ENCODE results near the gene TNRC18. TPM values are rescaled to one million over a fixed set of nuclear protein-coding genes. Genes with fewer than 3 reads are reported as not detected.
A peak's percentile ranks its signal among the peaks of the same experiment; 100 is the strongest.

The TNRC18 gene
- total RNA-seq, 3 donors from 2014 or later (not counting 1 experiment from before 2014, with no cell fraction given), result 111 to 127 (median 124) TPM

DNA sequence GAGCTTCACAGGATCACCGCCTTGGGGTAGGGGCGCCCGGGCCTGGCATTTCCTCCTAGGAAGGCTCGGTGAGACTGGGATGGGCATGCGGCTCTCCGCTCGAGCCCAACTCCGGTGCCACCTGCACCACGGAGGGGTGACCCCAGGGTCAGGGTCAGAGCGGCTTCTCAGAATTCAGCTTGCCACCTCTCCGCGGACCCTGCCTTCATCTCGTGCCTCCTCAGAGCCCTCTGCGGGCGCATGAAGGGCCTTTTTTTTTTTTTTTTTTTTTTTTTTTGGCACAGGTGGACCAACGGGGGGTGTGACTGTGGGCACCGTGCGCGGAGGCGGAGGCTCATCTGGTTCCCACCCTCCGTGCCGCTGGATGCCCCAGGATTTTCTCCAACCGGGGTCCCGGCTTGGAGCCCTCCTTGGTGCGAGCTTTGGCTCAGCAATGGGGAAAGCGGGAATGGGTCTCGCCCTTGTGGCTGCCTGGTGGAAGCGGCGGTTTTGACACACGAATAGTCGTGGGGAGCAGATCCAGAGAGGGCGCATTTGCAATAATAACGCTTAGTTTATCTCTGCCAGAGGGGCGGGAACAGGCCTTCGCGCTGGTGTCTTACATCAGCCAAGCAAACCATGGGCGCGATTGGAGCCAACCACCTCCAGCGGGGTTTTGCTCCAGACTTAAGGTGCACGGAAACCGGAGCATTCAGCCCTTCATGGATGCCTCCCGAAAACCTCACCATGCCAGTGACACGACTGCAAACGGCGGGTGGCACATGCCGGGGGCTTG, 5.0 kb upstream of the TNRC18 start:
- Histone ChIP-seq H3K36me3 (ENCODE audit: control insufficient read depth, insufficient read depth, low read length) (no peaks in the 10 kb centered on the region), H3K9me3 (ENCODE audit: control insufficient read depth, insufficient read depth, low read length) (no peaks in the 10 kb centered on the region), H3K4me1 (ENCODE audit: control insufficient read depth, insufficient read depth, low read length) (peaks cover 66% of the 10 kb centered on the region), H3K4me3 (ENCODE audit: low read length) (peak overlapping the region; percentile 21), H3K27ac (ENCODE audit: low read length) (no peak overlapping the region), H3K27me3 (ENCODE audit: control insufficient read depth, insufficient read depth, low read length) (peaks cover 59% of the 10 kb centered on the region)
- TF ChIP-seq, protein P1, sequence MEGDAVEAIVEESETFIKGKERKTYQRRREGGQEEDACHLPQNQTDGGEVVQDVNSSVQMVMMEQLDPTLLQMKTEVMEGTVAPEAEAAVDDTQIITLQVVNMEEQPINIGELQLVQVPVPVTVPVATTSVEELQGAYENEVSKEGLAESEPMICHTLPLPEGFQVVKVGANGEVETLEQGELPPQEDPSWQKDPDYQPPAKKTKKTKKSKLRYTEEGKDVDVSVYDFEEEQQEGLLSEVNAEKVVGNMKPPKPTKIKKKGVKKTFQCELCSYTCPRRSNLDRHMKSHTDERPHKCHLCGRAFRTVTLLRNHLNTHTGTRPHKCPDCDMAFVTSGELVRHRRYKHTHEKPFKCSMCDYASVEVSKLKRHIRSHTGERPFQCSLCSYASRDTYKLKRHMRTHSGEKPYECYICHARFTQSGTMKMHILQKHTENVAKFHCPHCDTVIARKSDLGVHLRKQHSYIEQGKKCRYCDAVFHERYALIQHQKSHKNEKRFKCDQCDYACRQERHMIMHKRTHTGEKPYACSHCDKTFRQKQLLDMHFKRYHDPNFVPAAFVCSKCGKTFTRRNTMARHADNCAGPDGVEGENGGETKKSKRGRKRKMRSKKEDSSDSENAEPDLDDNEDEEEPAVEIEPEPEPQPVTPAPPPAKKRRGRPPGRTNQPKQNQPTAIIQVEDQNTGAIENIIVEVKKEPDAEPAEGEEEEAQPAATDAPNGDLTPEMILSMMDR (IDR thresholded peaks at IDR 0.05), result no peak
- Mint-ChIP-seq H3K27ac (no peak overlapping the region), H3K9me3 (no peaks in the 10 kb centered on the region), H3K4me3 (no peak overlapping the region), H3K27me3 (ENCODE audit: low read depth in 2 of 2) (peaks cover 43 to 56% of the 10 kb centered on the region in 2 donors), H3K4me1 (peaks cover 16 to 31% of the 10 kb centered on the region in 2 donors), H3K36me3 (no peaks in the 10 kb centered on the region)
- intact Hi-C loops (cut with micrococcal nuclease), result no loop called here
- DNase-seq (peak in 1 of 2 donors; percentile 30), ATAC-seq (no peak)
- 5% methylated on average over 46 of the region's 46 CpGs for WGBS (ENCODE audit: insufficient coverage)

DNA sequence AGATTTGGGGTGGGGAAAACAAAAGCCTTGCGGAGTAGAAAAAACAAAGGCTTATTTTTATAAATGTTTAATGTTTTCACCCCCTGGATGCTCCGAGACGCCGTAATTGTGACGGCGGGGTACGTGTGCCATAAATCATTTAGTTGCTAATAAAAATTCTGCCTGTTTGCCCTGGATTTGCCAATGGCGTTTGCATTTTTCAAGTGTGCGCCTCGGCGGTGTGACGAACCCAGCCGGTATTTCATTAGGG, 2.5 kb upstream of the TNRC18 start:
- H3K4me1 Mint-ChIP-seq, result peaks cover 16 to 41% of the 10 kb centered on the region in 2 donors
- Histone ChIP-seq H3K4me3 (ENCODE audit: low read length) (peak overlapping the region; percentile 42), H3K36me3 (ENCODE audit: control insufficient read depth, insufficient read depth, low read length) (no peaks in the 10 kb centered on the region), H3K4me1 (ENCODE audit: control insufficient read depth, insufficient read depth, low read length) (peaks cover 84% of the 10 kb centered on the region), H3K9me3 (ENCODE audit: control insufficient read depth, insufficient read depth, low read length) (no peaks in the 10 kb centered on the region), H3K27me3 (ENCODE audit: control insufficient read depth, insufficient read depth, low read length) (peaks cover 69% of the 10 kb centered on the region), H3K27ac (ENCODE audit: low read length) (no peak overlapping the region)
- DNase-seq (peak in 1 of 2 donors; percentile 36), ATAC-seq (no peak)
- H3K36me3 Mint-ChIP-seq, result no peaks in the 10 kb centered on the region
- intact Hi-C loops (cut with micrococcal nuclease), result no loop called here
- peak overlapping the region; percentile 56 for H3K4me3 Mint-ChIP-seq
- TF ChIP-seq, protein P1 (IDR thresholded peaks at IDR 0.05), result no peak
- no peaks in the 10 kb centered on the region for H3K9me3 Mint-ChIP-seq
- H3K27ac Mint-ChIP-seq, result peak overlapping the region in 1 of 2 donors; percentile 38
- 4% methylated on average over 13 of the region's 13 CpGs for WGBS (ENCODE audit: insufficient coverage)
- peaks cover 29 to 50% of the 10 kb centered on the region in 2 donors for H3K27me3 Mint-ChIP-seq (ENCODE audit: low read depth in 2 of 2)

DNA sequence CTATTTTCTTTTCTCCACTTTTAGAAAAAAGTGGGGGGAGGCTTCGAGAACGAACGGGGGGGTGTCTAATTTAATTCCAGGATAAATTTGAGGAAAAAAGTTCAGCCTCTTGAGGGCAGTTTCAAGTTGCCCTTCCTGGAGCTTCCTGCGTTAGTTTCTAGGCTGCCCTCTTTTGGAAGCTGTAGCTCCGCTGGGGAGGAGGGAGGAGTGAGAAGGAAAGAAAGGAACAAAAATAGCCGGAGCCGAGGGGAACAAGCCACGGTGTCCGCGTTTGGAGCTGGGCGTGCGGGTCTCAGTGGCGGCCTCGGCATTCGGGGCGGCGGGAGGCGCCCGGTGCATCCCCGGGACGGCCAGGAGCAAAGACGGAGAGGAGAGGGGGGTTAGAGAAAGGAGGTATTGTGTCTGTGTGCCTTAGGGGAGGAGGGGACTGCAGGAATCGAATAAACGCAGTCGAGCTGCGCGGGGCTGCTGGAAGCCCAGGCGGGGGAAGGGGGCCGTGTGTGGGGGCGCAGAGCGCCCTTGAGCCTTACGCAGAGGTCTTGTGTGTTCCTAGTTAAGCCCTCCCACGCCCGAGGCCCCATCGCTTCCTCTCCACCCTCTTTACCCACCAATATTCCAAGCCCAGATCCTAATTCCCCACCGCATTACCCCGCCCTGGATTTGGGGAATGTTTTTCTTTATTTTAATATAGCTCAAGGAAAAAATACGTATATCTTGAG, 2.0 kb upstream of the TNRC18 start:
- H3K9me3 Mint-ChIP-seq, result no peaks in the 10 kb centered on the region
- Histone ChIP-seq H3K36me3 (ENCODE audit: control insufficient read depth, insufficient read depth, low read length) (no peaks in the 10 kb centered on the region), H3K4me3 (ENCODE audit: low read length) (peak overlapping the region; percentile 42), H3K9me3 (ENCODE audit: control insufficient read depth, insufficient read depth, low read length) (no peaks in the 10 kb centered on the region), H3K4me1 (ENCODE audit: control insufficient read depth, insufficient read depth, low read length) (peaks cover 86% of the 10 kb centered on the region), H3K27me3 (ENCODE audit: control insufficient read depth, insufficient read depth, low read length) (peaks cover 70% of the 10 kb centered on the region), H3K27ac (ENCODE audit: low read length) (no peak overlapping the region)
- H3K27me3 Mint-ChIP-seq (ENCODE audit: low read depth in 2 of 2), result peaks cover 28 to 52% of the 10 kb centered on the region in 2 donors
- H3K36me3 Mint-ChIP-seq, result no peaks in the 10 kb centered on the region
- ATAC-seq, result no peak
- peaks cover 16 to 43% of the 10 kb centered on the region in 2 donors for H3K4me1 Mint-ChIP-seq
- TF ChIP-seq, protein P1 (IDR thresholded peaks at IDR 0.05), result no peak
- H3K4me3 Mint-ChIP-seq, result peak overlapping the region; percentile 56
- intact Hi-C loops (cut with micrococcal nuclease), result no loop called here
- DNase-seq, result peak in 1 of 2 donors; percentile 29
- WGBS (ENCODE audit: insufficient coverage), result 2% methylated on average over 35 of the region's 38 CpGs
- peak overlapping the region in 1 of 2 donors; percentile 38 for H3K27ac Mint-ChIP-seq

All from natural killer cell (primary cell).